Neural cell (in vitro differentiated cells): ENCODE measurements around the gene PRKCZ. TPM values are rescaled to one million over a fixed set of nuclear protein-coding genes. Genes with fewer than 3 reads are reported as not detected.

Experiments used
- H2AFZ ChIP-seq: fragments of 200-600, 300-800 bp; sonication (generic), shearing (Covaris generic); 2 replicates; pipeline ENCODE4 v1.6.0; 2014; ENCODE audit warnings: low read depth, mild to moderate bottlenecking, antibody characterized with exemption, low read length, moderate library complexity
- H3F3A ChIP-seq: fragments of 200-600 bp; shearing (Covaris generic); 2 replicates; pipeline ENCODE4 v1.6.1; 2016; ENCODE audit warnings: mild to moderate bottlenecking, moderate library complexity, mixed read lengths, antibody characterized with exemption, low read length; ENCODE audit not compliant: insufficient read depth, poor library complexity, severe bottlenecking
- H3K27ac ChIP-seq: fragments of 200-600, 300-800 bp; sonication (generic), shearing (Covaris generic); 2 replicates; pipeline ENCODE4 v1.5.1; 2014; ENCODE audit warnings: mild to moderate bottlenecking, low read length, moderate library complexity
- H3K27me3 ChIP-seq: fragments of 300-800, 200-600 bp; sonication (generic), shearing (Covaris generic); 2 replicates; pipeline ENCODE4 v1.6.0; 2014; ENCODE audit warnings: mild to moderate bottlenecking, low read depth, low read length, moderate library complexity; ENCODE audit not compliant: insufficient read depth
- H3K36me3 ChIP-seq: fragments of 300-800, 200-600 bp; sonication (generic), shearing (Covaris generic); 2 replicates; pipeline ENCODE4 v1.5.1; 2014; ENCODE audit warnings: mild to moderate bottlenecking, antibody characterized with exemption, low read length, moderate library complexity; ENCODE audit not compliant: insufficient read depth
- H3K4me2 ChIP-seq: fragments of 300-800, 200-600 bp; sonication (generic), shearing (Covaris generic); 2 replicates; pipeline ENCODE4 v1.6.0; 2014; ENCODE audit warnings: mild to moderate bottlenecking, low read length
- H3K4me3 ChIP-seq: fragments of 300-800, 200-600 bp; sonication (generic), shearing (Covaris generic); 2 replicates; pipeline ENCODE4 v1.5.1; 2014; ENCODE audit warnings: mild to moderate bottlenecking, low read length, moderate library complexity
- H3K79me2 ChIP-seq: fragments of 200-600 bp; shearing (Covaris generic); replicated peaks from 2 replicates; pipeline ENCODE4 v1.6.0; 2014; ENCODE audit warnings: mild to moderate bottlenecking, low read length, moderate library complexity; ENCODE audit not compliant: insufficient read depth
- H3K9ac ChIP-seq: fragments of 300-800, 200-600 bp; sonication (generic), shearing (Covaris generic); 2 replicates; pipeline ENCODE4 v1.6.1; 2016; ENCODE audit warnings: mild to moderate bottlenecking, low read length, mixed read lengths
- H3K9me2 ChIP-seq: fragments of 200-600 bp; shearing (Covaris generic); 2 replicates; pipeline ENCODE4 v1.6.1; 2016; ENCODE audit warnings: mild to moderate bottlenecking, low read length, mixed read lengths; ENCODE audit not compliant: insufficient read depth
- H3K9me3 ChIP-seq: fragments of 200-600, 300-800 bp; sonication (generic), shearing (Covaris generic); 2 replicates; pipeline ENCODE4 v1.6.1; 2016; ENCODE audit warnings: mild to moderate bottlenecking, mixed run types, low read length, moderate library complexity, mixed read lengths
- H4K20me1 ChIP-seq: fragments of 200-600 bp; shearing (Covaris generic); 2 replicates; pipeline ENCODE4 v1.6.1; 2016; ENCODE audit warnings: mild to moderate bottlenecking, mixed run types; ENCODE audit not compliant: insufficient read depth
- CTCF ChIP-seq: fragments of 450-650 bp; IDR thresholded peaks from 2 replicates; pipeline ENCODE4 v1.5.1; 2014; ENCODE audit warnings: antibody characterized with exemption, mild to moderate bottlenecking, moderate library complexity; ENCODE audit not compliant: poor library complexity, severe bottlenecking
- EP300 ChIP-seq: fragments of 450-650 bp; conservative IDR thresholded peaks from 2 replicates; pipeline ENCODE4 v1.6.1; 2014; ENCODE audit warnings: antibody characterized with exemption, mild to moderate bottlenecking, moderate library complexity; ENCODE audit not compliant: poor library complexity, severe bottlenecking
- EZH2 ChIP-seq: fragments of 200-600, 300-800 bp; shearing (Covaris generic), sonication (generic); IDR thresholded peaks from 2 replicates; pipeline ENCODE4 v1.6.1; 2014; ENCODE audit warnings: antibody characterized with exemption, low read length, borderline replicate concordance, mild to moderate bottlenecking; ENCODE audit not compliant: insufficient read depth, poor library complexity, severe bottlenecking
- MXI1 ChIP-seq: fragments of 450-650 bp; conservative IDR thresholded peaks from 2 replicates; pipeline ENCODE4 v1.6.1; 2014; ENCODE audit warnings: antibody characterized with exemption, mild to moderate bottlenecking; ENCODE audit not compliant: poor library complexity, severe bottlenecking
- POLR2AphosphoS5 ChIP-seq: IDR thresholded peaks from 2 replicates; pipeline ENCODE4 v1.6.1; 2012
- RAD21 ChIP-seq: fragments of 450-650 bp; conservative IDR thresholded peaks from 2 replicates; pipeline ENCODE4 v1.6.1; 2014; ENCODE audit warnings: antibody characterized with exemption, mild to moderate bottlenecking, moderate library complexity
- SMC3 ChIP-seq: fragments of 450-650 bp; conservative IDR thresholded peaks from 2 replicates; pipeline ENCODE4 v1.6.1; 2014; ENCODE audit warnings: antibody characterized with exemption, mild to moderate bottlenecking, moderate library complexity; ENCODE audit not compliant: poor library complexity
- TAF1 ChIP-seq: IDR thresholded peaks from 2 replicates; pipeline ENCODE4 v1.6.1; 2012; ENCODE audit warnings: low read depth
- polyA plus RNA-seq: library from polyadenylated mRNA; depleted of rRNA; stranded (reverse); fragments of >200 nt; gene quantifications from 2 replicates; pipeline ENCODE4 v1.2.3, GENCODE V29; 2014
- TF ChIP-seq, protein P1 (sequence below): IDR thresholded peaks from 2 replicates; pipeline ENCODE4 v1.6.1; 2012; ENCODE audit warnings: borderline replicate concordance

PRKCZ gene
- polyA plus RNA-seq, 1 donor from 2014 or later: 54.9 TPM

DNA sequence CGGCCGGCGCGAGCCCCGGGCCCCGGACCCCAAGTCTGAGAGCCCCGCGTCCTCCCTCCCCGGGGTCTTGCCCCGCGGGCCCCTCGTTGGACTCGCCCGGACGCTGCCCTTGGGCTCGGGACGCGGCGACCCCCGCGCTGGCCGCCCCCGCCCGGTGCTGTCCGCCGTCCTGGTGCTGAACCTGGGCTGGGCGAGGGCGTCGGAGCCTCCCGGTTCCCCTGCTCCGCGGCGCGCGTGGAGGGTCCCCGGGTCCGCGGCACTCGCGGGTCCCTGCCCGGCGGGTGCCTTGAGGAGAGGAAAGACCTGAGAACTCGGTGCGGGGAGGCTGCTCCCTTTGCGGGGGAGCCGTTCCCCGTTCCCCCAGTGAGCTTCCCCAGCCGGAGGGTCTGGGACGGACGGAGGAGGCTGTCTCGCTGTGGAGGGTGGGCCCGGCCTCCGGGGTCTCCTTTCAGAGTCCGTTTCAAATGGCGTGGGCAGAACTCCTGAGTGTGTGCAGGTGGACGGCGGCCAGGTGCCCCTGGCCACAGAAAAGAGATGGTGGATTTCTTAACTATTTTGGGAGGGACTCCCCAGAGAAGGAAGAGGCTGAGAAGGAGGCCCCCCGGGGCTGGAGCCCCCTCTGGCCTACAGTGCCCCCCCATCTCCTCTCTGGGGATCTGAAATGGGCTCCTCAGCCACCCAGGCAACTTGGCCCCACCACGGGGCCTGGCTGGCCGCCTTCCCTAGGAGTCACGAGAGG, 30.5 kb upstream of the PRKCZ start:
- Histone ChIP-seq H3K4me3 (peak overlapping the region; percentile 39), H3K27me3 (peaks cover 25% of the 10 kb centered on the region), H3K4me2 (no peak overlapping the region), H4K20me1 (no peaks in the 10 kb centered on the region), H3K9ac (no peak overlapping the region), H3K36me3 (no peaks in the 10 kb centered on the region), H2AFZ (no peak overlapping the region), H3K79me2 (no peaks in the 10 kb centered on the region), H3K27ac (no peak overlapping the region), H3K9me3 (no peaks in the 10 kb centered on the region), H3F3A (no peaks in the 10 kb centered on the region), H3K9me2 (no peaks in the 10 kb centered on the region)
- TF ChIP-seq POLR2AphosphoS5 (no peak), RAD21 (no peak), MXI1 (no peak)
- TF ChIP-seq, protein P1, sequence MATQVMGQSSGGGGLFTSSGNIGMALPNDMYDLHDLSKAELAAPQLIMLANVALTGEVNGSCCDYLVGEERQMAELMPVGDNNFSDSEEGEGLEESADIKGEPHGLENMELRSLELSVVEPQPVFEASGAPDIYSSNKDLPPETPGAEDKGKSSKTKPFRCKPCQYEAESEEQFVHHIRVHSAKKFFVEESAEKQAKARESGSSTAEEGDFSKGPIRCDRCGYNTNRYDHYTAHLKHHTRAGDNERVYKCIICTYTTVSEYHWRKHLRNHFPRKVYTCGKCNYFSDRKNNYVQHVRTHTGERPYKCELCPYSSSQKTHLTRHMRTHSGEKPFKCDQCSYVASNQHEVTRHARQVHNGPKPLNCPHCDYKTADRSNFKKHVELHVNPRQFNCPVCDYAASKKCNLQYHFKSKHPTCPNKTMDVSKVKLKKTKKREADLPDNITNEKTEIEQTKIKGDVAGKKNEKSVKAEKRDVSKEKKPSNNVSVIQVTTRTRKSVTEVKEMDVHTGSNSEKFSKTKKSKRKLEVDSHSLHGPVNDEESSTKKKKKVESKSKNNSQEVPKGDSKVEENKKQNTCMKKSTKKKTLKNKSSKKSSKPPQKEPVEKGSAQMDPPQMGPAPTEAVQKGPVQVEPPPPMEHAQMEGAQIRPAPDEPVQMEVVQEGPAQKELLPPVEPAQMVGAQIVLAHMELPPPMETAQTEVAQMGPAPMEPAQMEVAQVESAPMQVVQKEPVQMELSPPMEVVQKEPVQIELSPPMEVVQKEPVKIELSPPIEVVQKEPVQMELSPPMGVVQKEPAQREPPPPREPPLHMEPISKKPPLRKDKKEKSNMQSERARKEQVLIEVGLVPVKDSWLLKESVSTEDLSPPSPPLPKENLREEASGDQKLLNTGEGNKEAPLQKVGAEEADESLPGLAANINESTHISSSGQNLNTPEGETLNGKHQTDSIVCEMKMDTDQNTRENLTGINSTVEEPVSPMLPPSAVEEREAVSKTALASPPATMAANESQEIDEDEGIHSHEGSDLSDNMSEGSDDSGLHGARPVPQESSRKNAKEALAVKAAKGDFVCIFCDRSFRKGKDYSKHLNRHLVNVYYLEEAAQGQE: peak; percentile 58

GRCh38 chr1:2020310-2020655, 29.9 kb upstream of the PRKCZ start:
- no peaks in the 10 kb centered on the region for H3K9me2 ChIP-seq
- TF ChIP-seq SMC3: no peak
- no peak for TF ChIP-seq POLR2AphosphoS5
- no peak for TF ChIP-seq CTCF
- TF ChIP-seq EZH2: no peak
- TF ChIP-seq EP300: no peak
- TF ChIP-seq, protein P1: no peak
- TF ChIP-seq TAF1: no peak
- TF ChIP-seq RAD21: no peak
- TF ChIP-seq MXI1: no peak
- no peaks in the 10 kb centered on the region for H3K36me3 ChIP-seq
- H3F3A ChIP-seq: no peaks in the 10 kb centered on the region
- H4K20me1 ChIP-seq: no peaks in the 10 kb centered on the region
- H3K79me2 ChIP-seq: no peaks in the 10 kb centered on the region
- H3K4me2 ChIP-seq: no peak overlapping the region
- no peak overlapping the region for H3K9ac ChIP-seq
- H3K9me3 ChIP-seq: no peaks in the 10 kb centered on the region
- no peak overlapping the region for H2AFZ ChIP-seq
- no peak overlapping the region for H3K27ac ChIP-seq
- no peak overlapping the region for H3K4me3 ChIP-seq
- H3K27me3 ChIP-seq: peaks cover 25% of the 10 kb centered on the region
